Measurements from ENCODE around the gene TCEA2. TPM values are rescaled to one million over a fixed set of nuclear protein-coding genes. Genes with fewer than 3 reads are reported as not detected.

Gene TCEA2
- total RNA-seq, 1 experiment from 2014 or later = 16.7 TPM

DNA sequence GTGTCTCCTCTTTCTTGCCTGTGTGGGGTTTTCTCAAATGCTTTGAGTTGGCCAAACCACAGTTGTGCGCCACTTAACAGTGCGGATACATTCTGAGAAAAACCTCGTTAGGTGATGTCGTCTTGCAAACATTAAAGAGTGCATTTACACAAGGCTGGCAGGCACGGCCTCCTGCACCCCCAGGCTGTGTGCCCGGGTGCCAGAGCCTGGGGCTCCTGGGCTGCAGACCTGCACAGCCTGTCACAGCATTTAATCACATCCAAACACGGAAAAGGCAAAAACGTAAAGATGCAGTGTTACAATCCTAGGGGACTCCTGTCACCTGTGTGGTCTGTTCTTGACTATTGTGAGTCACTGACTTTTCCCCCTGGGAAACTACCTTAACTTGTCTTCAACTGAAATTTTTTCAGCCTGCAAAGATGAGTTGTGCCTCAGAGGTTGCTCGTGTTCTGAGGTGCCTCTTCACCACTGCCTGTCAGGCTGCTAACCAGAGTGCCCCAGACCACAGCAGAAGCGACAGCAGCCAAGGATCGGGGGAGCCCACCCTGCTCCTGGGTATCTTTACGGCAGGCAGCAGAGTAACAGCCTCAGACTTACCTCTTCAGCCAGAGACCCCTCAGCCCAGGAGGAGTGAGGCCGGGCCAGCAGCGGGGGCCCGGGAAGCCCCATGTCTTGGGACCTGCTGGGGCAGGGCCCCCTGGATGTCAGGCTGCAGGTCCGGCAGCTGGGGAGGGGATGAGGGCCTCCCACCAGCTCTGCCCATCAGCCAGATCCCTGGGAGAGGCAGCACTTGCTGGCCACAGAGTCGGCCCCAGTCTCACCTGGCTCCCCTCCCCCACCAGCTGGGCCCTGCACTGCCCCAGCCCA, 27.7 kb upstream of the TCEA2 start:
- DNase-seq (ENCODE audit: low read depth) = no peak

DNA sequence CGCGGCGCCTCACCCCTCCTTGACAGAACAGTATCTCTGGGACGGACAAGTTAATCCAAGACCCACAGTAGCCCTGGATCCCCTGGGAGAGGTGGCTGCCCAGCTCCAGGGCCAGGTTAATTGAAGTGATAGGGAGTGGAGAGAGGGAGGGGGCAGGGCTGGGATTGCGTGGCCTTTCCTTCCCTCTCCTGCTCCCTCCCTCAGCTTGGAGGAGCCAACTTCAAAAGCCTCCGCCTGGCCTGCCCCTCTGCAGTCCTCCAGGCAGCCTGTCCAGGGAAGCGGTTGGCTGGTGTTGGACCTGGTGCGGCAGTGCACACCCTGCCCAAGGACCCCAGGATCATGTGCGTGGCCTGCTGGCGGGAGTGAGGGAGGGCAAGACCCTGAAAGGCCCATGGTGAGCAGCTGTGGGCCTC, 27.1 kb upstream of the TCEA2 start, which contains the start of gene C20orf204:
TSS of gene C20orf204 (plus strand) at position 250 of the 413 bp plus-strand sequence. CDS start at position 392, 142 bp downstream.
- DNase-seq (ENCODE audit: low read depth) = no peak

DNA sequence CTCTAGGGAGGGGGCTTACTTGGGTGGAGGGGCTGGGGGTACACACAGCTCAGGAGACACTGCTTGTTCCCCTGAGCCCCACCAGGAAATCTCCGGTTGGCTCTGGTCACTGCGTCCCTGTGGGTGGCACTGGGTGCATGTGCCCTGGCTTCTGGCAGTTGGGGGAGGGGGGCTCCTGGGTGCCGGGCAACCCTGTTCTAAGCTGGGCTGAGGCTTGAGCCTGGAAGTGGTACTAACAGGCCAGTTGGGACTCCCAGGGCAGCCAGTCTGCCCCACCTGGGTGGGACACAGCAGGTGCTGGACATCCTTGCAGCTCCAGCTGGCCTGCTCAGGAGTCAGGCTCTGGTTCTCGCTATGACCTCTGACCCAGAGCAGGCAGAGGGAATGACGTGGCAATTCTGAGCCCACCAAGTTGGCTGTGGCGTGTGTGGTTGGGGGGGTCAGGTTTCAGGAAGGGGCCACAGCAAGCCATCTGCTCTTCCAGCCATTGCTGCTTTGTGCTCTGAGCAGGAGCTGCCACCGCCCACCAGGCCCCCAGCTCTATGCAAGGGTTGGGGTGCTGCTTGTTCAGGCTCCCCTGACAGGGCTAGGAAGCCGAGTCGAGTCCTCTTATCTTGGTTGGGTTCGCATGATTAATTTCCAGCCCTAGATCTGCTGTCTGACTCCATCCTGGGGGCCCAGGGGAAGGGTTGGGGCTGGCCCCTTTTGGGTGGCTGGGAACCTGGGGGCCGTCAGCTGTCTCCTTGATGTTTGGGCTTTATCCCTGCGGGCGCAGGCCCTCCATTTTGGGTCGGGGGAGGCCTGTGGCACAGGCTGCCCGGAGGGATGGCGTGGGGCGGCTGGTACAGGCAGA, 26.4 kb upstream of the TCEA2 start:
- DNase-seq (ENCODE audit: low read depth) = peak; percentile 19

DNA sequence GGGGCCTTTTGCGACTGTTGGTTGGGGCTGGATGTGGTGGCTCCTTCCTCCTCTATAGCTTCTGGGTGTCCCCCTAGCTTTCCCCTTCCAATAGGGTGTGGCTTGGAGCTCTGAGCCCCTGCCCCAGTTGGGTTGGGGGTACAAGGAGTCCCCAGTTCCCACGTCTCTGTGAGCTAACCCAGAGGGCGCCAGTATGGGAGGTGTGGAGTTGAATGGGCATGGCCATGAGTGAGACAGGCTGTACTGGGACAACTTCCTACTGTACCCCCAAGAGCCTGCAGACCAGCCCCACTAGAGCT, 25.9 kb upstream of the TCEA2 start:
- DNase-seq (ENCODE audit: low read depth) = no peak

DNA sequence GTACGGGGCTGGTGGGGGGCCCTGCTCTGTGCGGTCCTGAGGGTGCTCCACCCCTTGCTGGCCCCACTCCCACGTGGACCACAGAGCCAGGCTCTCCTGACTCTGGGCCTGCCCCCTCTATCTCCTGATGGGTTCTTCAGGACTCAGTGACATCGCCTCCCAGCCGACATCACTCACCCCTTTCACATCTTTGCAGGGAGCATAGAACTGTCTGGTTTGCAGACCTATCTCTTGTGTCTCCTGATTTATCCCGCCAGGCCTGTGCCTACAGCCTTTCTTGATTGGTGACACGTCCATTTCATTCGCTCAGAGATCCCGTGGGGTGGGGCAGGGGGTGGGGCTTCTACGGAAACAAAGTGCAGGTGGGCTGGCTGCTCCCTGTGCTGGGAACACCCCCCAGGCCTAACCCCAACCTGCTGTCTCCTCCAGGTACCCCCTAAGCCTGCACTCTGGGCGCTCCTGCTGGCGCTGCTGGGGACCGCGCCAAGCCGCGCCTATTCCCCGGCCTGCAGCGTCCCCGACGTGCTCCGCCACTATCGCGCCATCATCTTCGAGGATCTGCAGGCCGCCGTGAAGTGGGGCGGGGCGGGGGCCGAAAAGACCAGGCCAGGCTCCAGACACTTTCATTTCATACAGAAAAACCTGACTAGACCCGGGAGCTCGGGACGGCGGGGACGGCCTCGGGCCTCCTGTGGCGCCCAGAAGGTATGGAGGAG, 25.3 kb upstream of the TCEA2 start:
- no peak for DNase-seq (ENCODE audit: low read depth)

DNA sequence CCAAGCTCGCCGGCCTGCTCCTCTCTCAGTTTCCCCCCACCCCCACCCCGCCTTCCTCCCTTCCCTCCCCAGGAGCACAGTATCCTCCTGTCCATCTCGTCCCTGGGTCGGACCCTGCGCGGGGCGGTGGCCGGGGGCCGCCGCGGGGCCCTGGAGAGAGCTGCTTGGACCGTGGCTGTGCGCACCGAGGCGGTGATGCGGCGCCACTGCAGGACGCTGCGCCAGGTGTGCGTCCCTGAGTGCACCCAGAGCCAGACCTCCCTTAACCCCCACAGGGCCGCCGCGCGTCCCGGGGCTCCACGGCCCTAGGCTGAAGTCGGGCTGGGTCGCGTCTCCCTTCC, 24.8 kb upstream of the TCEA2 start:
- DNase-seq (ENCODE audit: low read depth) = no peak

DNA sequence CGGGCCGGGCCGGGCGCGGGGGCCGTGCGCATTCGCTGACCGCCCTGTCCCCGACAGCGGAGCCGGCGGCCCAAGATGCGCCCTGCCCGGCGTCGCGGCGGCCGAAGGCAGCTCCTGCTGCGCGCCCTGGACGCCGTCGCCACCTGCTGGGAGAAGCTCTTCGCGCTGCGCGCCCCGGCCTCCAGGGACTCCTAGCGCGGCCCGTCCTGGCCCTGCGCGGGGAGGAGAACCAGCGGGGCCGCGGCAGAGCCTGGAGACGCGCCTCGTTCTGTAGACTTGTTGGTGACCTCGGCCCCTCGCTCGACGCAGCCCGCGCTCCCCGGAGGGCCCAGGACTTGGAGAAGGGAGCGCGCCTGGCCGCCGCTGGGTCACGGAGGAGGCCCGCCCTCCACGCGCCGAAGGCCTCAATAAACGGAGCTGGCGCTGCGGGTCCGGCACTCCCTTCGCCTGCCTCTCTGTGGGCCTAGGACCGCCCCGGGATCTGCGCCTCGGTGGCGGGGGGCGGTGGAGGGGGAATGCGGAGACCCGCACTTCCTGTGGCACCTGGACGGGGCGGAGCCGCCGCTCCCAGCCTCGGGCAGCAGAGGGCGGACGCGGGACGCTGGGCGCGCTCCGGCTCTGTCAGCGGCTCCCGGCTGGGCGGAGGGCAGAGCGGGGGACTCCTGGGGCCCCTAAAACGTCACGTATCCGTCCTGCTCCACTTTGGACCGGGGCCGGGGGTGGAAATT, 24.3 kb upstream of the TCEA2 start:
- DNase-seq (ENCODE audit: low read depth) = peak; percentile 57

DNA sequence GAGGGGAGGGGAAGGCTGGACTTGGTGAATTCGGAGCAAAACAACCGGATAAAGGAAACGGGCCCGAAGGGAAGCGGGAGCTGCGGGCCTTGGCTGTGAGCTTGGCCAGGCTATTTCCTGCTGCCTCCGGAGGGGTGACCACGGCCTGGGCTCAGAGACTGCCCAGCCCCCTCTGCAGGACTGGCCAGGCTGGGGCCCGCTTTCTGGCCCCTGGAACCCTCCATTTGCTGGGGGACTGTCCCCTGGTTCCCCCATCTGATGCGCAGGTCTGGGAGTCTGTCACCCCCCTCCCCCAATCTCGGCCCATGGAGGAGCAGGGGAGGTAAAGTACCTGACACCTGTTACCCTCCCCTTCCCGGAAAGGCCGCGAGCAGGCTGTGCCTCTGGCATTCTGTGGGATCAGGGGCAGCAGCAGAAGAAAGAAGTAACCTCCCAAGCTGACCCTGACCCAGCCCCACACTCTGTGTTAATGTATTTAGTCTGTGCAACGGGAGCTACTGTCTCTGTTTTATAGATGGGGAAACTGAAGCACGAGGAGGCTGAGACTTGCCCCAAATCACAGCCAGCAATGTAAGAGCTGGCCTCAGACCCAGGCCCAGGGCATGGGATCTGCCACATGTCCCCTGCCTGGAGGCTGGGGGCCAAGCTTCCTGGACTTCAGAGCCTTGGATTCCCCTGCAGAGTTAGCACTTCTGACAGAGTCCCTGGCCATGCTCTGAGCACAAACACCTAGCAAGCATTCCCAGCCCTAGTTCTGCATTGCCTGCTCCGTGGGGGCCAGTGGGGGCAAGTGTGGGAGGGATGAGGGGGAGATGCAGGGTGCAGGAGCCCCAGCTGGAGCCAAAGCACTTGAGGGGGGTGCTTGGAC, 23.5 kb upstream of the TCEA2 start:
- DNase-seq (ENCODE audit: low read depth) = no peak

DNA sequence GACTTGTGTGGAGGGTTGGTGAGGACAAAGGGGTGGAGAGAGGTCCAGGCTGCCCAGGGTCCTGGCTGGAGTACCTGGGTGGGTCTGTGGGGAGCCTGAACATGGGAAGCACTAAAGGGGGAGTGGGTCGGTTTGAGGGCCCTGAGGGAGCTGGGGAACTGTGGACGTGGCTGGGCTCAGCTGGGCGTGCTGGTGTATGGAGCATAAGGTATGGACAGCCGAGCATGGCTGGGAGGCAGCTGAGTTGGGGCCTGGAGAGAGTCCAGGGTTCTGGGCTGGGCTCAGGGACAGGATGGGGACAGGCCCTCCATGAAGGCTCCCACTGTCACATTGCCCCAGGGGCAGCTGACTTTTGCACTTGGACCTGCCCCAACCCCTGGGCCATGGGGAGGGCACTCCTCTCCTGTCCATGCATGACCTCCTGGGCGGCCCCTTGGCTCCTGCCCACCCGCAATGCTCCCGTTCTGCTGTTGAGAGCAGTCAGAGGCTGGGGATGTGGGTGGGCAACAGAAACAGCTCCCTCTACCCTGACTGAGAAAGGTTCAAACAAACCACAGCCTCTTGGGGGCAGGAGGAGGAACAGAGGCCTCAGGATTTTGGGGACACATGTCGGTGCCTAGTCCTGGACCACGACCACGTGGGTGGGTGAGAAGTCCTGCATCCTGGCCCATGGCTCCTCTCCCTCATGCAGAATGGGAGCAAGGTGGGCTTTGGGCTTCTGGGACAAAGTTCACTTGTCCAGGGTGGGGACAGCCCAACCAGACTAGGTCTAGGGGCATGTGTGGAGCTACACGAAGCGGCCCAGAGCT, 22.6 kb upstream of the TCEA2 start:
- DNase-seq (ENCODE audit: low read depth) = no peak

DNA sequence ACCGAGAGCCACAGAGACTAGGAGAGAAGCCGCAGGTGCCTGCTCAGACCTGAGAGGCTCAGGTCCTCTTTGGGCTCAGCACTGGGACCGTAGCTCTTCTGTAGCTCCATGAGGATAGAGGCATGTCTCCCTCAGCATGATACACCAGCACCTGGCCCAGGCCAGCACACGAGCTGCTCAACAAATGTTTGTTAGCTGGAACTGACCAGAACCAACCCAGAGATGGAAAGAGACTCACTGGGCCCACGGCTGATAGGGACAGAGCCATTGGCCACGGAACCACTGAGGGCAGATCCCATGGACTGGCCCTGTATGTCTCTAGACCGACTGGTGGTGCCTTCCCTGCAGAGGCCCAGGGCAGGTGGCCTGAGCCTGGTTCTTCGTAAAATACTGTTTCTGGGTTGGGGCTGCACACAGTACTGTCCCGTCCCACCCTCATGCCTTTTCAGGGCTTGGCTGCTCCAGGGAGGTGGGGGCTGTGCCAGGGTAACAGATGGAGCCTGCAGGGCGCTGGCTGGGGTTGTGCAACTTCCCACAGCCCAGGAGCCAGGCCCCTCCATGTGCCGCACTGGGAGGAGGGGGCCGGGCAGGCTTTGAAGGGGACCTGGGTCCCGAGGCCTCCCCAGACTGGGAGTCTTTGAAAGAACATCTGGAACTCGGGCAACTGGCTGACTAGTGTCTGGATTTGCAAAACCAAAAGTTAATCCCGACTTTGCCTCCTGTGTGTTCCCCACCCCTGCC, 21.8 kb upstream of the TCEA2 start:
- DNase-seq (ENCODE audit: low read depth) = no peak

DNA sequence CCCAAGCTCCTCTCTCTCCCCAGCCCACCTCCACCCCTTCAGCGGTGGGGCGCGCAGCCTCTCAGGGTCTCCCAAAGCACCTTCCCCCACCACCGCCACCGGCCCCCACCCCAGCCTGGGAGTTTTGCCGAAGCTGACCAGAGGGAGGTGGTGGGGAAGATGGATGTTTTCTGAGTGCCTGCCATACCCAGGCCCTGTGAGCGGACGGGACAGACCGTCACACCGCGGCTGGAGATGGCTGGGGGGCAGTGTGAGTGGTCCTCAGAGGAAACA, 21.3 kb upstream of the TCEA2 start:
- DNase-seq (ENCODE audit: low read depth) = no peak

DNA sequence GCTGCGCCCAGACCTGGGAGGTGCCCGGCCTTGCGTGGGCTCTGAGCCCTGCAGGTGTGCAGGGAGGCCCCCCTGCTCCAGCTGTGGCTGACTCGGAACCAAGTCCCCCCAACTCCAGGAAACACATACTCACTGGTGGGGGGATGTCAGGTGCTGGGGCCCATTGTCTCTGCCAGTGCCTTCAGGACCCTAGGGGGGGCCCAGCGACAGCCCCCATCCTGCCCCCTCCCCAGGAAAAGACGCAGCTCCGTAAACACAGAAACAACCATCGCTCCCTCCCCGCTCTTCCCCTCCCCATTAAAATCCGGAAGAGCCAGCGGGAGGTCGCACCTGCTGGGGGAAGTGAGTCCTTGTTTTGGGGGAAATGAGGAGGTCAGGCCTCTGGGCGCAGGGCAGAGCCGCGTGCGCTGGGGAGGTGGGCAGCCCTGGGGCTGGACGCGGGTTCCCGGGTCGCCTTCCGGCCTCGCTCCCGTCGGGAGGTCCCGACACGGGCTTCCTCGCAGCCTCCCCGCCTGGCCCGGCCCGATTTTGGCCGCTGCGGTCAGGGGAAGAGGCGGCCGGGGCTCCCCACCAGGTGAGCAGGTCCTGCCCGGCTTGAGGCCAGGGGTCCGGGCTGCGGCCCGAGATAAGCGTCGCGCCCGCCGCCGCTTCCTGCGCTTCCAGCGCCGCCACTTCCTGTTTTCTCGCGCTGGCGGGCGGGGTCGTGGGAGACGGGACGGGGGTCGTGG, 20.8 kb upstream of the TCEA2 start:
- DNase-seq (ENCODE audit: low read depth) = no peak

DNA sequence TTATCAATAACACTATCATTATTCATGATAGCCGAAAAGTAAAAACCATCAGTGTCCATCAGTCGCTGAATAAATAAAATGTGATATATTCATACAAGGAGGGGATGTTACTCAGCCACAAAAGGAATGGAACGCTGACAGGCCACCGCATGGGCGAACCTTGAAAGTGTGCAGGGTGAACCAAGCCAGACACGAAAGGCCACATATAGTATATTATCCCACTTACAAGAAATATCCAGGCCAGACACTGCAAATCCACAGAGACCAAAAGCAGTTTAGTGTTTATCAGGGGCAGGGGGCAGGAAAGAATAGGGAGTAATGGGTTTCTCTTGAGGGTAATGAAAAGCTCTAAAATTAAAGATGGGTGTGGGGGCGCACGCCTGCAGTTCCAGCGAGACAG, 19.2 kb upstream of the TCEA2 start:
- no peak for DNase-seq (ENCODE audit: low read depth)

DNA sequence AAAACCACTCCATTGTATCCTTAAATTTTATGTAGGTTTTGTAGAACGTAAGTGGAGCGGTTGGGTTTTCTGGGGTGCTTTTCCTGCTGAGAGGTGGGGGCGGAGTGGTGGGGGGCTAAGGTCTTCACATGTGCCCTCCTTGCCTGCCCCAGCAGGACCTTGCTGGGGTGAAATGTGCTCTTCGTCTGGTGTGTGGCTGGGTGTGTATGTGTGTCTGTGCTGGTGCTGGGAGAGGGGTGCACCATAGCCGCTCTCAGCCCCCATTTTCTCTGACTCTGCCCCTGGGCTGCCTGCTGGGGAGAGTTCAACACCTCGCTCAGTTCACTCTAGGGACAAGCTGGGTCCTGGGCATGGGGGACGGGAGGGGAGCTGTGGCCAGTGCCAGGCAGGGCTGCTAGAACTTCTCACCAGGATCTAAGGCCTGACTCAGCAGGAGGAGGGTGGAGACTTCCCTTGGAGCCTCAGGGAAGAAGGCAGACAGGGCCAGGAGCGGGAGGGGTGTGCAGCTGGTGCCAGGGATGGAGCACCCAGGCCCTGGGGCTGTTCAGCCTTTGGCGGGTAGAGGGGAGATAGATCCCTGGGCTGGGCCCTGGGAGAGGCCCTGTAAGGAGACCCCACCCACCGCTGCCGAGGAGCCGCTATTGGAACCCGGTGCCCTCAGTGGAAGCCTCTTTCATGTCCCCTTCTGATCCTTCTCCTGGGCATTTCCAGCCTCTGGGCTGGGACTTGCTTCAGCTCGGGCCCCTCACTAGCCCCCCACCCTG, 18.3 kb upstream of the TCEA2 start:
- peak; percentile 72 for DNase-seq (ENCODE audit: low read depth)

DNA sequence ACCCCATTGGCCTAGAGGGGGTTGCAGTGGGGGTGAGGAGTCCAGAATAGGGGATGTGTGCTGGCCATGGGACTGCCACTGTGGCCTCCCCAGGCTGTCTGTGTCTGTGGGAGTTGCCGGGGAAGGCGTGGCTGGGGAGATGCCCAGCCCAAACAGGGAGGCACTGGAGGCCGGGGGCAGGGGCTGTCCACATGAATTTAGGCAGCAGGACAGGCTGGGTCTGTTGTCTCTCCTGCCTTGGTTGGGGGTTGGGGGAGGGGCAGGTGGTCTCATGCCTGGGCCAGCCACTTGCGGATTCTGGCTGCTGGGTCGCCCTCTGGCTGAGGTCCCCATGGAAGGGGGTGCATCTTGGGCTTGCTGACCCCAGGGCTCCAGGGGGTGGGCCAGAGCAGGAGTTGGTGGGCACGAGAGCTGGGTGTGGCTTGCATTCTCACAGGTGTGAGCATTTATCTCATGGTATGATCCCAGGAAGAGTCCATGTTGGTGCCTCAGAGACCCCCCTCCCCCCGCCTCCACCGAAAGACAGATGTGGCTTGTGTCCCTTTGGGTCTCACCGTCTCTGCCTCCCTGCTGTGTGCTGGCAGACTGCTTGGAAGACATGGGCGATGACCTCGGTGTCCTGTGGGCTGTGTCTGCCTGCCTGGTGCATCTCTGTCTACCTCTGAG, 17.5 kb upstream of the TCEA2 start:
- no peak for DNase-seq (ENCODE audit: low read depth)

DNA sequence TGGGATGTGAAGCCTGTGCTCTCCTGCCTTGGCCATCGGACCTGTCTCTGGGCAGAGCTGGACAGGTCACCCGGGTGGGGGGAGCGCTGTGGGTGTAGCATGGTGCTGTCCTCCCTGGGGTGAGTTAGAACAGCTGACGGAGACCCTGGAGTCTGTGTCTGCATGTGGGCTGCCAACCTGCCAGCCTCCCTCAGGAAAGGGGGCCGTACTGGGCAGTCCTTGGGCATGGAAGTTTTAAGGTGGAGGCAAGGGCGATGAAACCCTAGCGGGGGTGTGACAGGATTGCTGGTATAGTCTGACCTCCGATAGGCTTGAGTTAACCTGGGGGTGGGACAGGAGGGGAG, 16.0 kb upstream of the TCEA2 start:
- DNase-seq (ENCODE audit: low read depth) = no peak

DNA sequence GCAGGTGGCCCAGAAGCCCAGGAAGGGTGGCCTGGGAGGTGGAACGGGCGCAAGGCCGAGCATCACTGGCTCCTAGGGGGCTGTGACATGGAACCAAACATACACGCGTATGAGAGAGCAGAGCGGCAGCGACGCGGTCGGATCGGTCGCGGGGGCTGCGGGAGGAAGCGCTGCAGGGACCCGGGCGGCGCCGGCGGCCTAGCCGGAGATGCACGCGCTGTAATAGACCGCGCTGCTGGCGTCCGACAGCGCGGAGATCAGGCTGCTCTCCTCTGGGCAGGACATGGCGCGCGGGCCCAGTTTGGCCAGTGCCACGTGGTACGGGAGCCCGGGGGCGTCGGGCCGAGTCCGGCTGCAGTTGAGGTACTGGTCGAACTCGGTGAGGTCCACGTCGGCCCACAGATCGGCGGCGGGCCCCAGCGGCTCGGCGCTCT, 15.0 kb upstream of the TCEA2 start:
- DNase-seq (ENCODE audit: low read depth) = no peak

All from HT1080 (cell line).